K562 (cell line): Measurements from ENCODE around the gene MFSD6L. TPM values are rescaled to one million over a fixed set of nuclear protein-coding genes. Genes with fewer than 3 reads are reported as not detected.

Experiments used
- ATAC-seq: fragments of 200-7000 bp; cut with Tn5 transposase; 3 replicates; pipeline ENCODE4 v1.9.1; 2020; ENCODE audit warnings: moderate library complexity
- BruUV-seq: library from RNA; stranded (reverse); fragments of 400-500 nt; replicated peaks from 2 replicates; lab custom pipeline; 2021; lab: Mats Ljungman, UMichigan
- CTCF ChIA-PET: fragments of 300-600 bp; formaldehyde crosslinking; extraction: SDS; loops from one replicate; lab custom pipeline; 2021; ENCODE audit warnings: low intra/inter-chr PET ratio; lab: Yijun Ruan, JAX
- POLR2A ChIA-PET: fragments of 300-600, 350-650 bp; sonication (Branson Sonifier 250); formaldehyde crosslinking; extraction: SDS; loops from one replicate; lab custom pipeline; 2021; ENCODE audit warnings: antibody characterized with exemption, inconsistent platforms; lab: Yijun Ruan, JAX
- DNase-seq, 4 experiments: peaks; one replicate each; pipeline versions ENCODE4 v3.0.0 to v3.0.0-alpha.2; 2011 to 2018; ENCODE audit warnings: low spot score in 3 of 4, mixed read lengths in 3 of 4; ENCODE audit errors: extremely low read depth in 1 of 4
- FAIRE-seq: peaks from 2 replicates; lab custom pipeline; 2011; peaks lifted over from hg19 to GRCh38; lab: Jason Lieb, UNC
- H2AFZ ChIP-seq: 2 replicates; pipeline ENCODE4 v1.6.0; 2011; ENCODE audit warnings: low read depth, low read length, control low read depth, inconsistent platforms
- H3K27ac ChIP-seq: fragments of 200-600 bp; 3 replicates; pipeline ENCODE4 v1.8.0; 2011; ENCODE audit warnings: low read depth, mild to moderate bottlenecking, control low read depth, inconsistent platforms, low read length, moderate library complexity, mixed read lengths; ENCODE audit errors: extremely low read depth
- H3K27me3 ChIP-seq, 2 experiments: fragments of 300-600 bp in 1 of 2; 2 replicates in 1 of 2; 3 replicates in 1 of 2; pipeline versions ENCODE4 v1.6.0 to v1.8.0; 2011; ENCODE audit warnings: inconsistent platforms in 2 of 2, low read length in 2 of 2, mild to moderate bottlenecking in 1 of 2, mixed read lengths in 1 of 2, moderate library complexity in 1 of 2; ENCODE audit not compliant: control insufficient read depth in 2 of 2, insufficient read depth in 2 of 2
- H3K36me3 ChIP-seq: fragments of 300-600 bp; 3 replicates; pipeline ENCODE4 v1.8.0; 2011; ENCODE audit warnings: mild to moderate bottlenecking, low read length, inconsistent platforms; ENCODE audit not compliant: control insufficient read depth, insufficient read depth
- H3K4me1 ChIP-seq, 2 experiments: fragments of 200-600 bp in 1 of 2; replicated peaks in 1 of 2; 2 replicates in 1 of 2; 3 replicates in 1 of 2; pipeline versions ENCODE4 v1.5.1 to v1.8.0; 2011; ENCODE audit warnings: inconsistent platforms in 2 of 2, low read length in 2 of 2, mild to moderate bottlenecking in 1 of 2, mixed read lengths in 1 of 2, moderate library complexity in 1 of 2; ENCODE audit not compliant: control insufficient read depth in 2 of 2, insufficient read depth in 2 of 2
- H3K4me2 ChIP-seq: 2 replicates; pipeline ENCODE4 v1.6.1; 2011; ENCODE audit warnings: low read length, control low read depth, inconsistent platforms, mixed read lengths; ENCODE audit not compliant: insufficient read depth
- H3K4me3 ChIP-seq: fragments of 200-600 bp; sonication (generic), shearing (Covaris generic); 2 replicates; pipeline ENCODE4 v1.5.1; 2016; ENCODE audit warnings: control low read depth, inconsistent platforms
- H3K79me2 ChIP-seq: fragments of 200-600 bp; 3 replicates; pipeline ENCODE4 v1.8.0; 2011; ENCODE audit warnings: low read length, inconsistent platforms; ENCODE audit not compliant: control insufficient read depth, insufficient read depth
- H3K9ac ChIP-seq, 2 experiments: 2 replicates each; pipeline versions ENCODE4 v1.6.0 to v1.6.1; 2011; ENCODE audit warnings: low read depth in 2 of 2, low read length in 2 of 2, control low read depth in 1 of 2, inconsistent platforms in 1 of 2, mild to moderate bottlenecking in 1 of 2, mixed read lengths in 1 of 2; ENCODE audit not compliant: insufficient read depth in 1 of 2
- H3K9me1 ChIP-seq: one replicate; pipeline ENCODE4 v1.6.0; 2011; ENCODE audit warnings: inconsistent platforms, mild to moderate bottlenecking, low read length, moderate library complexity; ENCODE audit not compliant: control insufficient read depth, insufficient read depth
- H3K9me3 ChIP-seq: replicated peaks from 2 replicates; pipeline ENCODE4 v1.5.1; 2011; ENCODE audit warnings: low read depth, low read length, inconsistent platforms; ENCODE audit not compliant: control insufficient read depth, insufficient read depth
- H4K20me1 ChIP-seq: replicated peaks from 2 replicates; pipeline ENCODE4 v1.6.1; 2011; ENCODE audit warnings: low read length, inconsistent platforms, mixed read lengths; ENCODE audit not compliant: control insufficient read depth, insufficient read depth
- CAMTA2 ChIP-seq: fragments of 250-450 bp; sonication (Bioruptor Pico); conservative IDR thresholded peaks from 2 replicates; pipeline ENCODE4 v1.5.1; 2022
- CHD4 ChIP-seq: fragments of 200-600 bp; sonication (generic); IDR thresholded peaks from 3 replicates; pipeline ENCODE4 v1.6.1; 2012; ENCODE audit warnings: low read depth, mild to moderate bottlenecking, mixed read lengths, low read length, inconsistent platforms; ENCODE audit not compliant: insufficient read depth, insufficient replicate concordance, poor library complexity, severe bottlenecking
- RBM25 ChIP-seq: fragments of 200-400 bp; formaldehyde crosslinking; IDR thresholded peaks from 2 replicates; pipeline ENCODE4 v1.6.1; 2018; ENCODE audit warnings: low read length, low read depth, moderate library complexity; ENCODE audit not compliant: severe bottlenecking
- TARDBP ChIP-seq: fragments of 450-650 bp; IDR thresholded peaks from 2 replicates; pipeline ENCODE4 v1.6.1; 2016
- ZNF146 ChIP-seq: IDR thresholded peaks from one replicate; pipeline ENCODE4 v1.6.1; 2018; ENCODE audit warnings: missing compliant biosample characterization; ENCODE audit not compliant: unreplicated experiment
- ZNF584 ChIP-seq: fragments of 200-800 bp; sonication (Bioruptor generic); IDR thresholded peaks from 2 replicates; pipeline ENCODE4 v1.6.1; 2016; ENCODE audit warnings: low read depth, mild to moderate bottlenecking, missing genetic modification characterization, missing compliant biosample characterization
- WGBS: fragments of 100-300 bp; shearing (Covaris generic); methylation state at CpG from one replicate; pipeline ENCODE4 v1.1.6; 2016; ENCODE audit warnings: low coverage, mixed read lengths; ENCODE audit not compliant: insufficient coverage; ENCODE audit errors: missing lambda C conversion rate; 5-methylcytosine and 5-hydroxymethylcytosine counted together
- in situ Hi-C: fragments of 300-500 bp; cut with MboI; formaldehyde crosslinking; loops from 4 replicates; pipeline ENCODE4 v1.15.0; 2018; ENCODE audit warnings: inconsistent platforms, mixed read lengths
- intact Hi-C: fragments of 100-400 bp; cut with micrococcal nuclease; formaldehyde crosslinking; loops from 2 replicates; pipeline ENCODE4 v1.14.2; 2022
- polyA plus RNA-seq, 8 experiments: library from polyadenylated mRNA; depleted of rRNA in 4 of 8; stranded (reverse) in 5 of 8; unstranded in 3 of 8; fragments of >200 nt; fragmentation: Nextera tagmentation in 2 of 8; fragmentation: Illumina TruSeq in 1 of 8; extraction: Ambion mirVana in 2 of 8; extraction: Trizol in 1 of 8; gene quantifications; 2 replicates each; pipeline versions ENCODE4 v1.2.1 to v1.2.3, GENCODE V29; 2011 to 2014; ENCODE audit warnings: inconsistent platforms in 1 of 8, missing spikeins in 1 of 8
- total RNA-seq, 7 experiments: library from RNA; depleted of rRNA in 6 of 7; stranded (reverse); fragments of >200 nt in 6 of 7; fragmentation: Illumina TruSeq in 2 of 7; extraction: Trizol in 2 of 7; gene quantifications; 2 replicates each; pipeline versions ENCODE4 v1.2.1 to v1.2.3, GENCODE V29; 2011 to 2021; ENCODE audit warnings: low replicate concordance in 1 of 7
- TF ChIP-seq, protein P1 (sequence below): sonication (generic); formaldehyde crosslinking; IDR thresholded peaks from 2 replicates; pipeline ENCODE4 v1.8.0; 2022; ENCODE audit warnings: missing genetic modification reagents, mild to moderate bottlenecking, moderate library complexity, borderline replicate concordance

MFSD6L gene
- total and polyA plus RNA-seq, 9 of the 15 experiments (the other 6 are each of a cell fraction or from before 2014, with no cell fraction given), result not detected

DNA sequence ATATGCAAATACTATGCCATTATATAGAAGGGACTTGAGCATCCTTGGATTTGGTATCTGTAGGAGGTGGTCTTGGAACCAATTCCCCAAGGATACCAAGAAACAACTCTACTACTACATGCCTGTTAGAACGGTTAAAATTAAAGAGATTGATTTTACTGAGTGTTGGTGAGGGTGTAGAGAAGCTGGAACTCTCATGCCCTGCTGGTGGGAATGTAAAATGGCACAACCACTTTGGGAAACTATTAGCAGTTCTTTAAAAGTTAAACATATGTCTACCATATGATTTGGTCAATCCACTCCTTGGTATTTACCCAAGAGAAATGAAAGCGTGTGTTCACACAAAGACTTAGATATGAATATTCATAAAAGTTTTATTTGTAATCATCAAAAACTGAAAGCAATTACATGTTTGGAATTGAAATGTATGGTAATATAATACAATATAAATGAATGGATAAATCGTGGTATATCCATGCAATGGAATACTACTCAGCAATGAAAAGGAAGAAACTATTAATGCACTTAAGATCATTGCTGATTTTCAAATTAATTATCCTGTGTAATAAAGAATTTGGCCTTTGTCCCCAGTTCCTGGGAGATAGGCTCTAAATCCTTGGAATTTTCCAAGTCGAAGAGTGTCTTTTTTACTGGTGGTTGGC, 7.8 kb downstream of the MFSD6L start:
- BruUV-seq, result no TSS peak
- H3K27me3 ChIP-seq, result peaks cover 7 to 11% of the 10 kb centered on the region in 2 experiments; a peak in 4 of 5 replicates
- no peak overlapping the region for H3K27ac ChIP-seq
- no peak overlapping the region for H3K4me2 ChIP-seq
- ChIA-PET POLR2A (no interaction called here), CTCF (no interaction called here)
- no peak for ATAC-seq
- no peaks in the 10 kb centered on the region for H3K4me1 ChIP-seq
- no peak overlapping the region for H3K4me3 ChIP-seq
- no peaks in the 10 kb centered on the region for H4K20me1 ChIP-seq
- intact Hi-C loops, result no loop called here
- no peak for FAIRE-seq
- H3K36me3 ChIP-seq, result no peaks in the 10 kb centered on the region
- DNase-seq, result no peak
- H3K9me3 ChIP-seq, result no peaks in the 10 kb centered on the region
- peak; percentile 37 for TF ChIP-seq RBM25
- TF ChIP-seq CAMTA2 (CRISPR knock-in tag), result no peak
- no peak for TF ChIP-seq TARDBP
- TF ChIP-seq ZNF584, result no peak
- no peak for TF ChIP-seq CHD4
- peak; percentile 75 for TF ChIP-seq ZNF146
- TF ChIP-seq, protein P1, sequence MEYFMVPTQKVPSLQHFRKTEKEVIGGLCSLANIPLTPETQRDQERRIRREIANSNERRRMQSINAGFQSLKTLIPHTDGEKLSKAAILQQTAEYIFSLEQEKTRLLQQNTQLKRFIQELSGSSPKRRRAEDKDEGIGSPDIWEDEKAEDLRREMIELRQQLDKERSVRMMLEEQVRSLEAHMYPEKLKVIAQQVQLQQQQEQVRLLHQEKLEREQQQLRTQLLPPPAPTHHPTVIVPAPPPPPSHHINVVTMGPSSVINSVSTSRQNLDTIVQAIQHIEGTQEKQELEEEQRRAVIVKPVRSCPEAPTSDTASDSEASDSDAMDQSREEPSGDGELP (CRISPR knock-in tag), result no peak
- WGBS, result 19% methylated on average over 3 of the region's 4 CpGs
- no peaks in the 10 kb centered on the region for H3K9me1 ChIP-seq
- H3K79me2 ChIP-seq, result no peaks in the 10 kb centered on the region
- no peak overlapping the region for H3K9ac ChIP-seq
- H2AFZ ChIP-seq, result no peak overlapping the region
- in situ Hi-C loops, result loop anchor here (25.0 kb wide), 1 partner anchor 729 kb away; no protein-coding TSS in a partner anchor
